HepG2 (cell line): ENCODE measurements around the gene PDE8B. TPM values are rescaled to one million over a fixed set of nuclear protein-coding genes. Genes with fewer than 3 reads are reported as not detected.

Source experiments
- ATAC-seq: fragments of 200-7000 bp; cut with Tn5 transposase; 3 replicates; pipeline ENCODE4 v1.9.1; 2020; ENCODE audit warnings: mild to moderate bottlenecking, moderate library complexity
- BruUV-seq: library from RNA; stranded (reverse); fragments of 400-500 nt; replicated peaks from 2 replicates; lab custom pipeline; 2021; lab: Mats Ljungman, UMichigan
- CTCF ChIA-PET: fragments of 300-600 bp; formaldehyde crosslinking; extraction: SDS; loops from one replicate; lab custom pipeline; 2021; ENCODE audit warnings: low total read pairs, inconsistent platforms, low intra/inter-chr PET ratio; lab: Yijun Ruan, JAX
- POLR2A ChIA-PET: fragments of 350-600 bp; sonication (Branson Sonifier 250); formaldehyde crosslinking; loops from one replicate; lab custom pipeline; 2020; ENCODE audit warnings: antibody characterized with exemption, inconsistent platforms; lab: Yijun Ruan, JAX
- DNase-seq: peaks from one replicate; pipeline ENCODE4 v3.0.0-alpha.2; 2015; ENCODE audit warnings: low spot score
- FAIRE-seq: peaks from 3 replicates; lab custom pipeline; 2011; peaks lifted over from hg19 to GRCh38; lab: Jason Lieb, UNC
- H2AFZ ChIP-seq: one replicate; pipeline ENCODE4 v1.6.1; 2011; ENCODE audit warnings: low read length, inconsistent platforms
- H3K27ac ChIP-seq: fragments of 300-600 bp; 3 replicates; pipeline ENCODE4 v1.8.0; 2011; ENCODE audit warnings: mixed run types, mild to moderate bottlenecking, mixed read lengths, low read length, inconsistent platforms; ENCODE audit not compliant: insufficient read depth; ENCODE audit errors: extremely low read length
- H3K27me3 ChIP-seq, 2 experiments: fragments of 200-600 bp in 1 of 2; 2 replicates in 1 of 2; 3 replicates in 1 of 2; pipeline versions ENCODE4 v1.6.0 to v1.8.0; 2011; ENCODE audit warnings: low read length in 2 of 2, mild to moderate bottlenecking in 2 of 2, moderate library complexity in 2 of 2, inconsistent platforms in 1 of 2; ENCODE audit not compliant: insufficient read depth in 2 of 2, control insufficient read depth in 1 of 2
- H3K36me3 ChIP-seq, 2 experiments: fragments of 200-600 bp in 1 of 2; replicated peaks in 1 of 2; 2 replicates in 1 of 2; 3 replicates in 1 of 2; pipeline versions ENCODE4 v1.5.1 to v1.8.0; 2011; ENCODE audit warnings: low read length in 2 of 2, inconsistent platforms in 1 of 2; ENCODE audit not compliant: insufficient read depth in 2 of 2, control insufficient read depth in 1 of 2
- H3K4me1 ChIP-seq: 2 replicates; pipeline ENCODE4 v1.5.1; 2012; ENCODE audit warnings: low read length, inconsistent platforms; ENCODE audit not compliant: insufficient read depth
- H3K4me2 ChIP-seq: 2 replicates; pipeline ENCODE4 v1.6.0; 2011; ENCODE audit warnings: low read depth, low read length, inconsistent platforms
- H3K4me3 ChIP-seq, 3 experiments: fragments of 200-600 bp in 1 of 3; sonication (generic), shearing (Covaris generic) in 1 of 3; replicated peaks in 1 of 3; 2 replicates each; pipeline ENCODE4 v1.5.1; 2011 to 2016; ENCODE audit warnings: low read length in 3 of 3, inconsistent platforms in 2 of 3, low read depth in 2 of 3, mild to moderate bottlenecking in 2 of 3, control low read depth in 1 of 3, mixed read lengths in 1 of 3; ENCODE audit not compliant: insufficient read depth in 1 of 3
- H3K79me2 ChIP-seq: one replicate; pipeline ENCODE4 v1.6.1; 2011; ENCODE audit warnings: low read length, inconsistent platforms; ENCODE audit not compliant: insufficient read depth
- H3K9ac ChIP-seq: 2 replicates; pipeline ENCODE4 v1.6.0; 2011; ENCODE audit warnings: mild to moderate bottlenecking, low read depth, low read length, inconsistent platforms; ENCODE audit not compliant: insufficient read depth
- H3K9me3 ChIP-seq: 2 replicates; pipeline ENCODE4 v1.5.1; 2012; ENCODE audit warnings: mild to moderate bottlenecking, low read length
- H4K20me1 ChIP-seq: 2 replicates; pipeline ENCODE4 v1.6.0; 2011; ENCODE audit warnings: inconsistent platforms, mild to moderate bottlenecking, low read length, moderate library complexity; ENCODE audit not compliant: insufficient read depth
- ATF7-NPFF ChIP-seq: sonication (generic); formaldehyde crosslinking; IDR thresholded peaks from 2 replicates; pipeline ENCODE4 v1.8.1; 2023; ENCODE audit warnings: mild to moderate bottlenecking, low read depth, missing genetic modification reagents, moderate library complexity
- BATF2 ChIP-seq: sonication (generic); formaldehyde crosslinking; IDR thresholded peaks from 2 replicates; pipeline ENCODE4 v1.8.0; 2022; ENCODE audit warnings: mild to moderate bottlenecking, missing genetic modification reagents, moderate library complexity
- EZH2 ChIP-seq: conservative IDR thresholded peaks from 2 replicates; pipeline ENCODE4 v1.6.1; 2012; ENCODE audit warnings: mild to moderate bottlenecking, low read depth, low read length, moderate library complexity
- FOXA1 ChIP-seq, 2 experiments: fragments of 450-650 bp in 1 of 2; sonication (generic) in 1 of 2; formaldehyde crosslinking in 1 of 2; IDR thresholded peaks; 2 replicates each; pipeline versions ENCODE4 v1.4.0 to v1.6.1; 2016 to 2020; ENCODE audit warnings: missing genetic modification reagents in 1 of 2
- HMG20B ChIP-seq: conservative IDR thresholded peaks from 2 replicates; pipeline ENCODE4 v1.6.1; 2016; ENCODE audit warnings: missing genetic modification reagents, missing compliant biosample characterization
- MXI1 ChIP-seq: IDR thresholded peaks from 3 replicates; pipeline ENCODE4 v1.6.1; 2012; ENCODE audit warnings: low read depth, low read length, inconsistent platforms, borderline replicate concordance
- PBX3 ChIP-seq: sonication (generic); formaldehyde crosslinking; IDR thresholded peaks from 2 replicates; pipeline ENCODE4 v1.8.1; 2023; ENCODE audit warnings: missing genetic modification reagents, inconsistent platforms, borderline replicate concordance
- SMYD3 ChIP-seq: sonication (generic); formaldehyde crosslinking; IDR thresholded peaks from 2 replicates; pipeline ENCODE4 v1.8.1; 2023; ENCODE audit warnings: mild to moderate bottlenecking, missing genetic modification reagents
- ZNF331 ChIP-seq: sonication (generic); formaldehyde crosslinking; IDR thresholded peaks from 2 replicates; pipeline ENCODE4 v1.4.0; 2020; ENCODE audit warnings: missing genetic modification reagents
- ZNF431 ChIP-seq: sonication (generic); formaldehyde crosslinking; IDR thresholded peaks from 2 replicates; pipeline ENCODE4 v1.9.0; 2022; ENCODE audit warnings: missing genetic modification reagents, low read depth, mild to moderate bottlenecking, borderline replicate concordance
- ZNF432 ChIP-seq: sonication (generic); formaldehyde crosslinking; IDR thresholded peaks from 2 replicates; pipeline ENCODE4 v1.5.0; 2020; ENCODE audit warnings: missing genetic modification reagents, mild to moderate bottlenecking, borderline replicate concordance
- ZNF577 ChIP-seq: sonication (generic); formaldehyde crosslinking; IDR thresholded peaks from 2 replicates; pipeline ENCODE4 v1.4.0; 2020; ENCODE audit warnings: mild to moderate bottlenecking, low read depth, missing genetic modification reagents, borderline replicate concordance
- ZNF616 ChIP-seq: sonication (generic); formaldehyde crosslinking; IDR thresholded peaks from 2 replicates; pipeline ENCODE4 v1.5.0; 2020; ENCODE audit warnings: low read depth, mild to moderate bottlenecking, missing genetic modification reagents
- ZNF652 ChIP-seq: IDR thresholded peaks from 2 replicates; pipeline ENCODE4 v1.6.1; 2016; ENCODE audit warnings: low read depth, borderline replicate concordance
- ZNF777 ChIP-seq: sonication (generic); formaldehyde crosslinking; IDR thresholded peaks from 2 replicates; pipeline ENCODE4 v1.4.0; 2020; ENCODE audit warnings: missing genetic modification reagents
- WGBS: methylation state at CpG from one replicate; pipeline ENCODE4 v1.1.6; 2017; ENCODE audit warnings: low lambda C conversion rate; 5-methylcytosine and 5-hydroxymethylcytosine counted together
- in situ Hi-C: cut with HindIII; loops from 2 replicates; pipeline ENCODE4 v1.10.0; 2017; ENCODE audit warnings: low pct_unique_long_range_greater_than_20kb; ENCODE audit not compliant: extremely low pct_ligation_motif_present
- intact Hi-C: fragments of 100-400 bp; cut with micrococcal nuclease; formaldehyde crosslinking; loops from one replicate; pipeline ENCODE4 v1.10.0; 2022; ENCODE audit not compliant: unreplicated experiment
- polyA plus RNA-seq, 8 experiments: library from polyadenylated mRNA; depleted of rRNA in 3 of 8; stranded (reverse) in 7 of 8; unstranded in 1 of 8; fragments of >200 nt; fragmentation: Illumina TruSeq in 4 of 8; extraction: Trizol in 4 of 8; gene quantifications; 2 replicates each; pipeline versions ENCODE4 v1.2.1 to v1.2.3, GENCODE V29; 2011 to 2016; ENCODE audit warnings: low read depth in 4 of 8, missing spikeins in 1 of 8, mixed read lengths in 1 of 8; ENCODE audit not compliant: insufficient read depth in 1 of 8
- total RNA-seq, 5 experiments: library from RNA; depleted of rRNA; stranded (reverse); fragments of >200 nt; fragmentation: Illumina TruSeq; extraction: Trizol; gene quantifications; 2 replicates each; pipeline ENCODE4 v1.2.3, GENCODE V29; 2016; ENCODE audit warnings: low read depth in 1 of 5

PDE8B gene
- total and polyA plus RNA-seq, 2 of the 13 experiments (the other 11 are each of a cell fraction or from before 2014, with no cell fraction given) = 0.07 TPM; not detected in 1

- no TSS peak for BruUV-seq
- WGBS = 55% methylated on average over 14 of the region's 14 CpGs
- ATAC-seq (peak; percentile 38), FAIRE-seq (no peak), DNase-seq (no peak)
- Histone ChIP-seq H2AFZ (no peak overlapping the region), H4K20me1 (no peaks in the 10 kb centered on the region), H3K4me1 (peaks cover 6% of the 10 kb centered on the region; the same call in 1 of the 2 replicates), H3K9ac (no peak overlapping the region), H3K79me2 (no peaks in the 10 kb centered on the region), H3K36me3 (no peaks in the 10 kb centered on the region), H3K4me2 (no peak overlapping the region), H3K4me3 (no peak overlapping the region; a peak in 1 of 6 replicates), H3K27ac (no peak overlapping the region), H3K9me3 (no peaks in the 10 kb centered on the region), H3K27me3 (peaks cover 5 to 54% of the 10 kb centered on the region in 2 experiments)
- CTCF ChIA-PET = no interaction called here
- POLR2A ChIA-PET = no interaction called here
- in situ Hi-C loops (no loop called here), intact Hi-C loops (no loop called here)
- TF ChIP-seq ZNF652 (CRISPR knock-in tag) = no peak
- TF ChIP-seq EZH2 = 0 out of 2 replicates have a peak, but pooled peaks have one; percentile 54
Measured at GRCh38 chr5:77209495-77210090, 887 bp upstream of the PDE8B start.

GRCh38 chr5:77210964-77211690, 647 bp downstream of the PDE8B start:
- ATAC-seq (peak; percentile 66), DNase-seq (no peak), FAIRE-seq (no peak)
- TF ChIP-seq ZNF431 (CRISPR knock-in tag) = no peak
- TF ChIP-seq EZH2 = peak; percentile 63
- TF ChIP-seq PBX3 (CRISPR knock-in tag) = no peak
- TF ChIP-seq BATF2 = no peak
- TF ChIP-seq ZNF577 (CRISPR knock-in tag) = no peak
- TF ChIP-seq ZNF331 (CRISPR knock-in tag) = no peak
- no peak for TF ChIP-seq ATF7-NPFF (CRISPR knock-in tag)
- TF ChIP-seq ZNF777 (CRISPR knock-in tag) = 0 out of 2 replicates have a peak, but pooled peaks have one; percentile 61
- no peak for TF ChIP-seq SMYD3
- TF ChIP-seq HMG20B (CRISPR knock-in tag) = no peak
- no peak for TF ChIP-seq ZNF616
- TF ChIP-seq MXI1 = no peak
- no peak for TF ChIP-seq FOXA1 (IDR thresholded peaks at IDR 0.05)
- TF ChIP-seq FOXA1 (CRISPR knock-in tag; IDR thresholded peaks at IDR 0.05) = no peak
- TF ChIP-seq ZNF432 (CRISPR knock-in tag) = no peak
- Histone ChIP-seq H3K4me2 (peak overlapping the region; percentile 37), H2AFZ (no peak overlapping the region), H3K9ac (no peak overlapping the region), H3K79me2 (no peaks in the 10 kb centered on the region), H3K27me3 (peaks cover 6 to 52% of the 10 kb centered on the region in 2 experiments), H3K4me1 (peaks cover 6% of the 10 kb centered on the region; the same call in 1 of the 2 replicates), H3K36me3 (no peaks in the 10 kb centered on the region), H3K27ac (no peak overlapping the region), H3K4me3 (peak overlapping the region in 1 of 3 experiments; percentile 58; a peak in 1 of 6 replicates), H4K20me1 (no peaks in the 10 kb centered on the region), H3K9me3 (no peaks in the 10 kb centered on the region)
- no TSS peak for BruUV-seq
- WGBS = 23% methylated on average over 5 of the region's 61 CpGs
- in situ Hi-C loops (no loop called here), intact Hi-C loops (no loop called here)
- ChIA-PET CTCF (no interaction called here), POLR2A (no interaction called here)
